IMR-90 (cell line): ENCODE results near the gene IQCK. TPM values are rescaled to one million over a fixed set of nuclear protein-coding genes. Genes with fewer than 3 reads are reported as not detected.

Experiments used
- CHD1 ChIP-seq: IDR thresholded peaks from 2 replicates; pipeline ENCODE4 v1.6.1; 2012; ENCODE audit warnings: low read depth, low read length, improper control_type of control experiment
- FOS ChIP-seq: fragments of 150-350 bp; IDR thresholded peaks from 2 replicates; pipeline ENCODE4 v1.6.1; 2016; ENCODE audit warnings: low read depth, low read length
- MAFK ChIP-seq: IDR thresholded peaks from 2 replicates; pipeline ENCODE4 v1.6.1; 2012; ENCODE audit warnings: low read depth, low read length, improper control_type of control experiment
- MXI1 ChIP-seq: IDR thresholded peaks from 2 replicates; pipeline ENCODE4 v1.6.1; 2012; ENCODE audit warnings: low read depth, mild to moderate bottlenecking, low read length, moderate library complexity, borderline replicate concordance
- NFE2L2 ChIP-seq: fragments of 150-350 bp; IDR thresholded peaks from 2 replicates; pipeline ENCODE4 v1.6.1; 2016; ENCODE audit warnings: low read depth, mild to moderate bottlenecking, low read length
- POLR2A ChIP-seq: IDR thresholded peaks from 2 replicates; pipeline ENCODE4 v1.6.1; 2012; ENCODE audit warnings: mild to moderate bottlenecking, low read depth, low read length
- RFX5 ChIP-seq: IDR thresholded peaks from 2 replicates; pipeline ENCODE4 v1.8.0; 2012; ENCODE audit warnings: low read depth, mild to moderate bottlenecking, low read length, moderate library complexity
- USF2 ChIP-seq: fragments of 150-350 bp; IDR thresholded peaks from 2 replicates; pipeline ENCODE4 v1.6.1; 2017; ENCODE audit warnings: mild to moderate bottlenecking, antibody characterized with exemption, low read length, low read depth
- polyA plus RNA-seq, 3 experiments: library from polyadenylated mRNA; depleted of rRNA; stranded (reverse); fragments of >200 nt; gene quantifications; 2 replicates each; pipeline ENCODE4 v1.2.3, GENCODE V29; 2012; ENCODE audit warnings: low replicate concordance in 1 of 3
- total RNA-seq: library from RNA; depleted of rRNA; stranded (reverse); fragments of >200 nt; gene quantifications from 2 replicates; pipeline ENCODE4 v1.2.3, GENCODE V29; 2012

Gene IQCK
- total and polyA plus RNA-seq, 2 of the 4 experiments (the other 2 are of a cell fraction): 4.1 to 5.4 TPM

GRCh38 chr16:19884611-19885450 lies 166.8 kb downstream of the IQCK start, which contains the start of gene GPRC5B (continued):
- TF ChIP-seq USF2 (no peak), CHD1 (no peak), POLR2A (no peak), MXI1 (peak; percentile 52; the same call in 1 of the 2 replicates), FOS (no peak), MAFK (no peak), RFX5 (no peak), NFE2L2 (no peak)
